Mesothelial cell of epicardium (in vitro differentiated cells): ENCODE results near the gene CDKN2B-AS1. TPM values are rescaled to one million over a fixed set of nuclear protein-coding genes. Genes with fewer than 3 reads are reported as not detected.

Experiments used
- DNase-seq, 2 experiments: peaks; one replicate each; pipeline ENCODE4 v3.0.0; 2021; ENCODE audit warnings: low spot score in 2 of 2; ENCODE audit not compliant: unreplicated experiment in 2 of 2
- H3K27ac Mint-ChIP-seq: 2 replicates; pipeline ENCODE4 v1.8.0; 2021; ENCODE audit warnings: mixed read lengths
- H3K27me3 Mint-ChIP-seq: 2 replicates; pipeline ENCODE4 v1.8.0; 2021; ENCODE audit warnings: low read depth, mixed read lengths
- H3K36me3 Mint-ChIP-seq: 2 replicates; pipeline ENCODE4 v1.8.0; 2021; ENCODE audit warnings: mixed read lengths
- H3K4me1 Mint-ChIP-seq: 2 replicates; pipeline ENCODE4 v1.8.0; 2021; ENCODE audit warnings: mixed read lengths
- H3K4me3 Mint-ChIP-seq: 2 replicates; pipeline ENCODE4 v1.8.0; 2021; ENCODE audit warnings: mild to moderate bottlenecking, moderate library complexity, mixed read lengths
- H3K9me3 Mint-ChIP-seq: 2 replicates; pipeline ENCODE4 v1.8.0; 2021; ENCODE audit warnings: mixed read lengths
- total RNA-seq: library from RNA; stranded (reverse); gene quantifications from 3 replicates; pipeline ENCODE4 v1.2.1, GENCODE V29; 2021
- TF ChIP-seq, protein P1 (sequence below): fragments of 200-600 bp; sonication (generic); IDR thresholded peaks from one replicate; pipeline ENCODE4 v1.5.0; 2021; ENCODE audit warnings: antibody characterized with exemption; ENCODE audit not compliant: unreplicated experiment

Gene CDKN2B-AS1
- total RNA-seq, 1 donor from 2014 or later = 10.8 TPM

DNA sequence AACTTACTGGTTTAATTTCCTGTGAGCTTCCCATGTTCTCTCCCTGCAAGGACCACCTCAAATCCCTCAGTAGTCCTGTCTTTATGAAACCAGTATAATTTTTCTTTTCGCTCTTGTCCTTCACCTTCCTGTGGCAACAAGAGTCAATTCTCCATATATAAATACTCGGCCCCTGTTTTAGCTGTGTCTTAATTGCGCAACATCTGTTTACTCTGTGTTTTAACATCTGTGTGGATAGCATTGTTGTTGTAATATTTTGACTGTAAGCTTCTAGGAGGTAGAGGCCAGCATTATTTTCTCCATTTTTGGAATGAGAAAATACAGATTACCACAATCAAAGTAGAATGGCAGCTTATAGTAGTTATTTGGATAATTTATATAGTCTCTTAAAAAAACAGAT, 44.7 kb downstream of the CDKN2B-AS1 start:
- no peaks in the 10 kb centered on the region for H3K9me3 Mint-ChIP-seq
- no peak overlapping the region for H3K27ac Mint-ChIP-seq
- DNase-seq = no peak
- H3K4me1 Mint-ChIP-seq = peaks cover 49% of the 10 kb centered on the region
- no peak overlapping the region for H3K4me3 Mint-ChIP-seq
- H3K36me3 Mint-ChIP-seq = no peaks in the 10 kb centered on the region
- TF ChIP-seq, protein P1, sequence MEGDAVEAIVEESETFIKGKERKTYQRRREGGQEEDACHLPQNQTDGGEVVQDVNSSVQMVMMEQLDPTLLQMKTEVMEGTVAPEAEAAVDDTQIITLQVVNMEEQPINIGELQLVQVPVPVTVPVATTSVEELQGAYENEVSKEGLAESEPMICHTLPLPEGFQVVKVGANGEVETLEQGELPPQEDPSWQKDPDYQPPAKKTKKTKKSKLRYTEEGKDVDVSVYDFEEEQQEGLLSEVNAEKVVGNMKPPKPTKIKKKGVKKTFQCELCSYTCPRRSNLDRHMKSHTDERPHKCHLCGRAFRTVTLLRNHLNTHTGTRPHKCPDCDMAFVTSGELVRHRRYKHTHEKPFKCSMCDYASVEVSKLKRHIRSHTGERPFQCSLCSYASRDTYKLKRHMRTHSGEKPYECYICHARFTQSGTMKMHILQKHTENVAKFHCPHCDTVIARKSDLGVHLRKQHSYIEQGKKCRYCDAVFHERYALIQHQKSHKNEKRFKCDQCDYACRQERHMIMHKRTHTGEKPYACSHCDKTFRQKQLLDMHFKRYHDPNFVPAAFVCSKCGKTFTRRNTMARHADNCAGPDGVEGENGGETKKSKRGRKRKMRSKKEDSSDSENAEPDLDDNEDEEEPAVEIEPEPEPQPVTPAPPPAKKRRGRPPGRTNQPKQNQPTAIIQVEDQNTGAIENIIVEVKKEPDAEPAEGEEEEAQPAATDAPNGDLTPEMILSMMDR = no peak
- H3K27me3 Mint-ChIP-seq = no peaks in the 10 kb centered on the region

DNA sequence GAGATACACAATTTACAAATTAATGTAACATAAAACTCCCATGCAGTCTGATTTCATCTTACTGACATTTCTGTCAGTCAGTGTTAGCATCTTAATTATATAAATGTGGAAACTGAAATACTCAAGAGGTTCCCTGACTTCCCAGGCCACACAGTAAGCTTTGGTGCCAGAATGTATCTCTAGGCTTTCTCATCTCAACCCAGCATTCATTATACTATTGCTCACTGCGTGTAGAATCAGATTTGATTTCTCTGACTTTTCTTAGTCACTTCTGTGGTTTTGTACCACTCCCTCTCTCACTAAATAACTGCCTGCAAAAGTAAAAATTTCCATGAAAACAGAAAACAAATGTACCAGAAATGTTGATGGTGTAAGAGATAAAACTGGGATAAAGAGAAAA, 46.2 kb downstream of the CDKN2B-AS1 start:
- Mint-ChIP-seq H3K27ac (peak overlapping the region; percentile 73), H3K4me3 (no peak overlapping the region), H3K36me3 (no peaks in the 10 kb centered on the region), H3K27me3 (no peaks in the 10 kb centered on the region), H3K4me1 (peaks cover 54% of the 10 kb centered on the region), H3K9me3 (no peaks in the 10 kb centered on the region)
- DNase-seq = no peak
- TF ChIP-seq, protein P1 = no peak

DNA sequence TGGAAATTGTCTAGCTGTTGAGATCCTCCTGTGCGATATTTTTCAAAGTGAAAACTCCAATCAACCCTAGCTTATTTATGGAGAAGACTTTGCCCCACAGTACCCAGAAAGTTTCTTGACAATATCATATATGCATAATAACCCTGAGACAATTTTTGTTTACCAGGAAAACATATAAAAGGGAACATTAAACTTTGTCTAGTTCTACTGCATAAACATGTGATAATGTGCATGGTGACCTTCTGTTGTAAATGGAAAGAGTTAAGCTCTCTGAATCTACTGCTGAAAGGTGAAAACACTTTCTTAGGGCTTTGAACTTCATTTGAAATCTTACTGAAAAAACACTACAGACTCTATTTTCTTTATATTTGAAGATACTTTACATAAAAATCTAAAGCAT, 46.8 kb downstream of the CDKN2B-AS1 start:
- Mint-ChIP-seq H3K27ac (peak overlapping the region; percentile 73), H3K9me3 (no peaks in the 10 kb centered on the region), H3K4me3 (no peak overlapping the region)

DNA sequence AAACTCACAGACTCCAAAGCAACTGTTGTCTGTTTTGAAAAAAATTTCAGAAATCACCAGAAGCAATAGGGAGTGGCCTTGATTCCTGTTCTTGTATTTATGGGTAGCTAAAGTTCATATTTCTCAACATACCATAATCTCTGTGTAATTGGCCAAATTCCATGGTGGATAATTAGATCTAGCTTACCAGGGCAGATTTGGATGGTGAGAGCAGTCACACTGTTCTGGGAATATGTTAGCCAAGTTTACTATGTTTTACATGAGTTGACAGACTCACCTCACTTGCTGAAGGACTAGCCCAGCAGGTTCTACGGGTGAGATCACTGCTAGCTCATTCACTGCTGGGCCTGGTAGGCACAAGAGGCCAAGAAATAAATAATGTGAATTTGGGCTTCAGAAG, 47.2 kb downstream of the CDKN2B-AS1 start:
- DNase-seq = peak in 1 of 2 experiments; percentile 56
- peaks cover 60% of the 10 kb centered on the region for H3K4me1 Mint-ChIP-seq
- peak overlapping the region; percentile 73 for H3K27ac Mint-ChIP-seq
- H3K4me3 Mint-ChIP-seq = no peak overlapping the region
- H3K27me3 Mint-ChIP-seq = no peaks in the 10 kb centered on the region
- TF ChIP-seq, protein P1 = no peak
- no peaks in the 10 kb centered on the region for H3K9me3 Mint-ChIP-seq
- H3K36me3 Mint-ChIP-seq = no peaks in the 10 kb centered on the region

More for the DNA sequence above, 46.8 kb downstream of the CDKN2B-AS1 start:
- Mint-ChIP-seq H3K4me1 (peaks cover 57% of the 10 kb centered on the region), H3K36me3 (no peaks in the 10 kb centered on the region), H3K27me3 (no peaks in the 10 kb centered on the region)
- TF ChIP-seq, protein P1 = no peak
- no peak for DNase-seq

DNA sequence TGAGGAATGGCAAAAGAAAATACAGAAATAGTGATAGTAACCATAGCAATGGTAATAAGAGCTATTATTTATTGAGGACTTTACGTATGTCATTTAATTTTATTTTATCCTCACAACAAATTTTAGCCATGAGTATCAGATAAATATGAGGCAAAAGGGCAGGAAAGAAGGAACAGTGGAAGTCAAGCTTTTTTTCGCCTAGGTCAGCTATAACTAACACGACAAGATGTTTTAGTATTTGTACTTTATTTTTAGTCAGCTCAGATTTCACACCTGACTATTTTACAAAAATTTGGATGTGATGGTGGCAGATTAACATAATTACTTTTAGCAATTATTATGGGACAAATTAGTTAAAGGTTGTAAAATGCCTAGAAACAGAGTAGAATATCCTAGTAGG, 49.3 kb downstream of the CDKN2B-AS1 start:
- TF ChIP-seq, protein P1 = no peak
- no peak for DNase-seq
- no peak overlapping the region for H3K27ac Mint-ChIP-seq
- H3K4me3 Mint-ChIP-seq = no peak overlapping the region
- no peaks in the 10 kb centered on the region for H3K27me3 Mint-ChIP-seq
- peaks cover 48% of the 10 kb centered on the region for H3K4me1 Mint-ChIP-seq
- no peaks in the 10 kb centered on the region for H3K9me3 Mint-ChIP-seq
- H3K36me3 Mint-ChIP-seq = no peaks in the 10 kb centered on the region

DNA sequence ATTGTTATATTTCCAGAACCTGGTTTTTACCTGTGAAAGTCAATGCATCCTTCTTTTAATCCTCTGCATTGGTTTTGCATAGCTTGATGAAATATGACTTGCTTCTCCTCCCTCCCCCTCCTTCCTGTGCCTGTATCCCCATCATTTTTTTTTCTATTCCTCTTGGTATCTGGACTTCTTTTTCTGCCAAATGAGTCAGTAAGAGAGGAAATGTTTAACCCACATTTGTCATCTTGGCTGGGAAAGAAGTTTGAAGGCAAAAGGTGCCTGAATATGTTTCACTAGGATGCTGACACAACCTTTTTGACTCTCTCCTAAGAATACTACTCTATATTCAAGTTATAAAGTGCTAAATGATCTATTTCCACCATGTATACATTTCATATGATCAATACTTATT, 50.0 kb downstream of the CDKN2B-AS1 start:
- TF ChIP-seq, protein P1 = no peak
- no peaks in the 10 kb centered on the region for H3K9me3 Mint-ChIP-seq
- H3K4me1 Mint-ChIP-seq = peaks cover 47% of the 10 kb centered on the region
- no peaks in the 10 kb centered on the region for H3K36me3 Mint-ChIP-seq
- peak overlapping the region; percentile 11 for H3K27ac Mint-ChIP-seq
- H3K27me3 Mint-ChIP-seq = no peaks in the 10 kb centered on the region
- H3K4me3 Mint-ChIP-seq = no peak overlapping the region
- no peak for DNase-seq
